HepG2 (cell line): ENCODE measurements around the gene FTL.

Experiments
- ATF2 ChIP-seq: sonication (generic); formaldehyde crosslinking; IDR thresholded peaks from 2 replicates; pipeline ENCODE4 v1.4.0; 2020; ENCODE audit warnings: missing genetic modification reagents
- CREB1 ChIP-seq, 2 experiments: fragments of 450-650 bp in 1 of 2; IDR thresholded peaks; 2 replicates each; pipeline ENCODE4 v1.6.1; 2016 to 2017; ENCODE audit warnings: control low read depth in 1 of 2, mild to moderate bottlenecking in 1 of 2, missing compliant biosample characterization in 1 of 2, missing genetic modification characterization in 1 of 2
- GABPA ChIP-seq, 2 experiments: IDR thresholded peaks; 2 replicates each; pipeline ENCODE4 v1.6.1; 2011 to 2016; ENCODE audit warnings: low read depth in 2 of 2, low read length in 1 of 2, missing biosample characterization in 1 of 2, missing genetic modification characterization in 1 of 2
- JDP2 ChIP-seq: sonication (generic); formaldehyde crosslinking; IDR thresholded peaks from 2 replicates; pipeline ENCODE4 v1.8.1; 2022; ENCODE audit warnings: missing genetic modification reagents, borderline replicate concordance
- JUN ChIP-seq: sonication (generic); formaldehyde crosslinking; IDR thresholded peaks from 2 replicates; pipeline ENCODE4 v1.4.0; 2020; ENCODE audit warnings: mild to moderate bottlenecking, missing genetic modification reagents
- MAX ChIP-seq: IDR thresholded peaks from 2 replicates; pipeline ENCODE4 v1.6.1; 2012; ENCODE audit warnings: inconsistent platforms
- MYC ChIP-seq: sonication (generic); formaldehyde crosslinking; IDR thresholded peaks from 2 replicates; pipeline ENCODE4 v1.9.0; 2021; ENCODE audit warnings: missing genetic modification reagents, borderline replicate concordance
- RAD21 ChIP-seq: fragments of 450-650 bp; formaldehyde crosslinking; IDR thresholded peaks from 2 replicates; pipeline ENCODE4 v1.5.0; 2020; ENCODE audit warnings: mild to moderate bottlenecking
- RAD51 ChIP-seq: fragments of 450-650 bp; IDR thresholded peaks from 2 replicates; pipeline ENCODE4 v1.6.1; 2016; ENCODE audit warnings: borderline replicate concordance
- RNF2 ChIP-seq: fragments of 450-650 bp; conservative IDR thresholded peaks from 2 replicates; pipeline ENCODE4 v1.6.1; 2016; ENCODE audit warnings: low read depth
- SAFB2 ChIP-seq: sonication (generic); formaldehyde crosslinking; IDR thresholded peaks from 2 replicates; pipeline ENCODE4 v1.5.1; 2020; ENCODE audit warnings: missing genetic modification reagents, low read depth, mild to moderate bottlenecking, borderline replicate concordance
- ZBTB1 ChIP-seq: sonication (generic); formaldehyde crosslinking; IDR thresholded peaks from 2 replicates; pipeline ENCODE4 v1.4.0; 2020; ENCODE audit warnings: missing genetic modification reagents, borderline replicate concordance
- ZBTB33 ChIP-seq: sonication (generic); formaldehyde crosslinking; IDR thresholded peaks from 2 replicates; pipeline ENCODE4 v1.4.0; 2020; ENCODE audit warnings: missing genetic modification reagents
- ZNF446 ChIP-seq: sonication (generic); formaldehyde crosslinking; IDR thresholded peaks from 2 replicates; pipeline ENCODE4 v1.5.0; 2020; ENCODE audit warnings: mild to moderate bottlenecking, missing genetic modification reagents

GRCh38 chr19:48921721-48922500 is 43.2 kb upstream of the FTL start:
- TF ChIP-seq GABPA (IDR thresholded peaks at IDR 0.05; ENCODE audit: low read depth, low read length) (no peak), GABPA (CRISPR knock-in tag; IDR thresholded peaks at IDR 0.05; ENCODE audit: low read depth) (no peak), SAFB2 (CRISPR knock-in tag) (no peak), ZBTB1 (no peak), CREB1 (IDR thresholded peaks at IDR 0.05) (no peak), CREB1 (CRISPR knock-in tag; IDR thresholded peaks at IDR 0.05) (no peak), RNF2 (no peak), JDP2 (no peak), RAD51 (no peak), ZBTB33 (CRISPR knock-in tag) (no peak), ZNF446 (CRISPR knock-in tag) (no peak), MAX (no peak), JUN (CRISPR knock-in tag) (no peak), RAD21 (no peak), ATF2 (CRISPR knock-in tag) (no peak), MYC (CRISPR knock-in tag) (no peak)
